Measurements from ENCODE around the gene ACTC1.

GRCh38 chr15:34815836-34816235, 20.5 kb upstream of the ACTC1 start:
- TF ChIP-seq EZH2 (IDR thresholded peaks at IDR 0.05; ENCODE audit: borderline replicate concordance, low read depth, low read length, severe bottlenecking): no peak
- TF ChIP-seq, protein P1, sequence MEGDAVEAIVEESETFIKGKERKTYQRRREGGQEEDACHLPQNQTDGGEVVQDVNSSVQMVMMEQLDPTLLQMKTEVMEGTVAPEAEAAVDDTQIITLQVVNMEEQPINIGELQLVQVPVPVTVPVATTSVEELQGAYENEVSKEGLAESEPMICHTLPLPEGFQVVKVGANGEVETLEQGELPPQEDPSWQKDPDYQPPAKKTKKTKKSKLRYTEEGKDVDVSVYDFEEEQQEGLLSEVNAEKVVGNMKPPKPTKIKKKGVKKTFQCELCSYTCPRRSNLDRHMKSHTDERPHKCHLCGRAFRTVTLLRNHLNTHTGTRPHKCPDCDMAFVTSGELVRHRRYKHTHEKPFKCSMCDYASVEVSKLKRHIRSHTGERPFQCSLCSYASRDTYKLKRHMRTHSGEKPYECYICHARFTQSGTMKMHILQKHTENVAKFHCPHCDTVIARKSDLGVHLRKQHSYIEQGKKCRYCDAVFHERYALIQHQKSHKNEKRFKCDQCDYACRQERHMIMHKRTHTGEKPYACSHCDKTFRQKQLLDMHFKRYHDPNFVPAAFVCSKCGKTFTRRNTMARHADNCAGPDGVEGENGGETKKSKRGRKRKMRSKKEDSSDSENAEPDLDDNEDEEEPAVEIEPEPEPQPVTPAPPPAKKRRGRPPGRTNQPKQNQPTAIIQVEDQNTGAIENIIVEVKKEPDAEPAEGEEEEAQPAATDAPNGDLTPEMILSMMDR (IDR thresholded peaks at IDR 0.05; ENCODE audit: borderline replicate concordance, extremely low read depth, low read length, poor library complexity, severe bottlenecking): no peak

All from DND-41 (cell line).